GM12873 (cell line): ENCODE measurements around the gene BPIFA2.
A peak's percentile ranks its signal among the peaks of the same experiment; 100 is the strongest.

Experiments used
- TF ChIP-seq, protein P1 (sequence below): IDR thresholded peaks from 2 replicates; pipeline ENCODE4 v1.5.1; 2012; ENCODE audit warnings: low read depth, mild to moderate bottlenecking, moderate library complexity, low read length, control low read depth; ENCODE audit not compliant: insufficient read depth; ENCODE audit errors: missing control alignments

Gene BPIFA2

DNA sequence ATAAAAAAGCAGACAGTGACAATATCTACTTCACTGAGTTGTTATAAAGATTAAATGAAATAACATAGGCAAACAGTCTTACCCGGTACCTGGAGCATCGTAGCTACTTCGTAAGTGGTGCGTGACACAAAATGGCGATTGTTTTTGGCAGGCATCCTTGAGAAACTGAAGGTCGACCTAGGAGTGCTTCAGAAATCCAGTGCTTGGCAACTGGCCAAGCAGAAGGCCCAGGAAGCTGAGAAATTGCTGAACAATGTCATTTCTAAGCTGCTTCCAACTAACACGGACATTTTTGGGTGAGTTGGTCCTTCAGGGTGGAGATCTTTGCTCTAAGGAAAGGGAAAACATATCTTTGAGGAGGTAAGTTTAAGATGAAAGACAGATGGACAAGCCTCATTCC lies 4.8 kb downstream of the BPIFA2 start:
- TF ChIP-seq, protein P1, sequence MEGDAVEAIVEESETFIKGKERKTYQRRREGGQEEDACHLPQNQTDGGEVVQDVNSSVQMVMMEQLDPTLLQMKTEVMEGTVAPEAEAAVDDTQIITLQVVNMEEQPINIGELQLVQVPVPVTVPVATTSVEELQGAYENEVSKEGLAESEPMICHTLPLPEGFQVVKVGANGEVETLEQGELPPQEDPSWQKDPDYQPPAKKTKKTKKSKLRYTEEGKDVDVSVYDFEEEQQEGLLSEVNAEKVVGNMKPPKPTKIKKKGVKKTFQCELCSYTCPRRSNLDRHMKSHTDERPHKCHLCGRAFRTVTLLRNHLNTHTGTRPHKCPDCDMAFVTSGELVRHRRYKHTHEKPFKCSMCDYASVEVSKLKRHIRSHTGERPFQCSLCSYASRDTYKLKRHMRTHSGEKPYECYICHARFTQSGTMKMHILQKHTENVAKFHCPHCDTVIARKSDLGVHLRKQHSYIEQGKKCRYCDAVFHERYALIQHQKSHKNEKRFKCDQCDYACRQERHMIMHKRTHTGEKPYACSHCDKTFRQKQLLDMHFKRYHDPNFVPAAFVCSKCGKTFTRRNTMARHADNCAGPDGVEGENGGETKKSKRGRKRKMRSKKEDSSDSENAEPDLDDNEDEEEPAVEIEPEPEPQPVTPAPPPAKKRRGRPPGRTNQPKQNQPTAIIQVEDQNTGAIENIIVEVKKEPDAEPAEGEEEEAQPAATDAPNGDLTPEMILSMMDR: no peak

DNA sequence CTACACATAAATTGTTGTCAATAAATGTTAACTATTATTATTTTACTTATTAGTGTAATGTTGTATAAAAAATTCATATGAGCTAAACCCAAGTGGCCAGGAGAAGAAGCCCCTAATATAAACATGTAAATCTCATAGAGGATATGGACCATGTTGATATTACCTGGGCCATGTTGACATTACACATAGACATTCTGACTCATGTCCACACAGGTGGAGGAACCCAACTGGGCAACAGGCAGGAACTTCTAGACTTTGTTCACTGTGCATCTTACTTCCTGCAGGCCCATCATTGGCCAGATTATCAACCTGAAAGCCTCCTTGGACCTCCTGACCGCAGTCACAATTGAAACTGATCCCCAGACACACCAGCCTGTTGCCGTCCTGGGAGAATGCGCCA lies 7.2 kb downstream of the BPIFA2 start:
- TF ChIP-seq, protein P1: no peak

DNA sequence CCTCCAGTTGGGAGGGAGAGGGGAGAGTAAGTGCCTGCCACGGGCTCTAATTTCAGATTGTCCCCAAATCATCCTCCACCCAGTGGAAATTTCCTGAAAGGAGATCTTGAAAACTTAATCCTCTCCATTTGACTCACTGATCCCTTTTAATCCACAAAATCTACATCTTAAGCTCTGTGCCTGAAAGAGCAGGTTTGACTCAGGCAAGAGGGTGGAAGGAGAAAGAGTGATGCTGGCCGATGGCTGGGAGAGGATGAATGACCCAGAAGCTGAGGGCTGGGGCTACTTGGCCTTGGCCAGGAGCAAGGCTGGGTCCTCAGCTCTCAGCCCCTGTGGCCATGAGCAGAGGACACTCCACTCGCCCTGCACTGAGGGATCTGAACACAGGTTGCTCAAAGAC lies 8.1 kb downstream of the BPIFA2 start:
- TF ChIP-seq, protein P1: no peak

DNA sequence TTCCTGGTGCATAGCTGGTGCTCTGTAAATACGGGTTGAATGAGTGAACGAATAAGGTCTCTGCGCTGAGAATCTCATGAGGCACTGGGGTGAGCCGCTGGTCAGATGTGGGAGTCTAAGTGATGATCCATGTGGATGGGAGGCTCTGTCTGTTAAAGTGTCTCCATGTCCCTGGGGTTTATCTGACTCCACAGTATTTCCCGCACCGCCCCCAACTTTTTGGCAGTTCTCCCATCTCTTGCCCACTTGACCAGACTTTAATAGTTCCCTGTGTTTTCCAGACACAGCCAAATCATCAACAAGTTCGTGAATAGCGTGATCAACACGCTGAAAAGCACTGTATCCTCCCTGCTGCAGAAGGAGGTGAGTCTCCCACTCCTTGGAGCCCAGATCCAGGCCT lies 9.9 kb downstream of the BPIFA2 start:
- TF ChIP-seq, protein P1: no peak

DNA sequence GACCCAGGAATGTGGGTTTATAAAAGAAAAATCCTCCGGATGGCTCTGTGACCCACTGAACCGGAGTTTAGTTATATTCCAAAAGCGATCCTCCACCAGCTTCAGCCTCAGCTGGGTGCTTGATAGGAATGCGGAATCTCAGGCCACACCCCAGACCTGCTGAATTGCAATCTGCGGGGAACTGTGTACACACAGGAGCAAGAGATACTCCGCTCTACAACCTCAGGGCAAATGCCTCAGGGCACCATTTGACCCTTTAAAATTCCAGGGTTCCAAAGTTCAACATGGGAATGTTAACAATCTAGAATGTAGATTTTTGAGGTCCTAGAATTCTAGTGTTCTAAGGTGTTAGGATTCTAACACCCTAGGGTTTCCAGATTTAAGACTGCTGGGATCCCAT lies 10.8 kb downstream of the BPIFA2 start:
- TF ChIP-seq, protein P1: no peak

DNA sequence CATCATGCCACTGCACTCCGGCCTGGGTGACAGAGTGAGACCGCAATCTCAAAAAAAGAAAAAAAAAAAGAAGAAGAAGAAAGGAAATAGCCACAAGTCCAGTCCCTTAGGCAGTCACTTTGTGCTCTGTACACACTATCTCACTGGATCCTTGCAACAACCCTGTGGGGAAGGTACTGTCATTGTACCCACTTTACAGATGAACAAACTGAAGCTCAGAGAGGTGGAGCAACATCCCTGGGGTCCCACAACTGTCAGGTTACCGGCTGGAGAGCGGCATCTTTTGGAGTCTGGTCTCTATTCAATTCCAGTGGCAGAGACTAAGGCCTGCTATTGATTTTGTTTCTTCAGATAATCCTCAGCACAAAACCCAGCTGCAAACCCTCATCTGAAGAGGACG lies 12.2 kb downstream of the BPIFA2 start:
- TF ChIP-seq, protein P1: no peak

DNA sequence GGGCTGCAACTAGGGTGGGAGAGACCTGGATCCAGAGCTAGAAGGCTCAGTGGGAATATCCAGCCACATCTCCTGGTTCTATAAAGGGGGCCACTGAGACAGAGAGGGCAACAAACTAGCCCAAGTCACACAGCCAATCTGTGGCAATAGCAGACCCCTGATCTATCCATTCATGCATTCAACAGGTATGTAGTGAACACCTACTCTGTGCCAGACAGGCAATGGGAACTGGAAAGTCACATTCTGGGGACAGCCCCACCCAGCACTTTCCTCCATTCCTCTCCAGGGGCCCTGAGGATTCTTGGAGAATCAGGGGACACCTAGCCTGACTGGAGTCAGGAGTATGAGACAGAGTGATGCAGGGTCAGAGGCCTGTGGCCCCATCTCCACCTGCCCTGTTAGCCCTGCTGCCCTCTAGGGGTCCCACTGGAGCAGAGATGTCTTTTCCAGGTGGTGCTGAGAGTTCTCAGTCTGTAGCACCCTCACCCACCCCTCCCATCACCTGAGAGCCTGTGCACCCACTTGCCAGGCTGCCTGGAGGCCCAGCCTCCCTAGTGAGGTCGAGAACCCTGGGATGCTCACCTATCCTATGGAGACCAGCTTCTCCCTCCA lies 13.6 kb downstream of the BPIFA2 start:
- TF ChIP-seq, protein P1: peak; percentile 21
